SHP77 treated with DMSO at 0.1 percent for 48 hours (cell line): ENCODE results near the gene UCK1.
A peak's percentile ranks its signal among the peaks of the same experiment; 100 is the strongest.
"Not testable (repeated sequence)": the region's sequence is repeated elsewhere in the genome, so short reads cannot be mapped to it uniquely, and the experiment has no call there.

Experiments
- DNase-seq: peaks from one replicate; lab custom pipeline; 2025; lab: John Stamatoyannopoulos, UW

UCK1 gene

DNA sequence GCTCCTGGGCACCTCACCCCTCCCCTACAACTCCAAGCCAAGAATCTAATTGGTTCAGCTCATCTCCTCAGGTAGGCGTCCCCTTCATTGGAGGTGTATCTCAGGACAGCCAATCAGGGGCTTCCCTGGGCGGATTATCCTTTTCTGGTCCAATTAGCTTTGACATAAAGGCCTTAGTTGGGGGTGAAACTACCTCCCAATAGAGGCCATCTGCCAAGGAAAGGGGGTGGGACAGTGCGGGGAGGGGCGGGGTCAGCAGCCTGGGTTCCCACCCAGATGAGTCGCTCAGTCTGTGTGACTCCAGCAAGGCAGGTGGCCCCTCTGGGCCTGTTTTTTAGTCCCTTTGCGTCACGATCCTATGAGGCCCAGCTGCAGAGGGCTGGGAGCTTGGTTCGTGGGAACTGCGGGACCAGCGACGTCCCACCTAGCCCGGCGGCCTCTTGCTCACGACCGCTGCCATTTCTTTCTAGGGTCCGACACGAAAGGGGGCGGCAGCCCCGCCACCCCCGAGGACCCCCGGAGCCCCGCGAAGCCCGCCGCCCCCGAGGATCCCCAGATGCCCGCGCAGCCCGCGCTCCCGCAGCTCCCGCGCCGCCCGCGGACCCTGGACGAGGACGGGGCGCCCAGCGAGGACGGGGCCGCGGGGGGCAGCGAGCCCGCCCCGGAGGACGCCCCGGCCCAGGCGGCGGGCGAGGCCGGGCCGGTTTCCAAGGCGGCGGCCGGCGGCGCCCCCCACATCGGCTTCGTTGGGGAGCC, 23.2 kb upstream of the UCK1 start:
- no peak for DNase-seq

- DNase-seq, result no peak
Measured at GRCh38 chr9:131552030-131552429, 21.0 kb upstream of the UCK1 start.

- DNase-seq, result not testable (repeated sequence)
Measured at GRCh38 chr9:131550465-131550864, 19.4 kb upstream of the UCK1 start.

DNA sequence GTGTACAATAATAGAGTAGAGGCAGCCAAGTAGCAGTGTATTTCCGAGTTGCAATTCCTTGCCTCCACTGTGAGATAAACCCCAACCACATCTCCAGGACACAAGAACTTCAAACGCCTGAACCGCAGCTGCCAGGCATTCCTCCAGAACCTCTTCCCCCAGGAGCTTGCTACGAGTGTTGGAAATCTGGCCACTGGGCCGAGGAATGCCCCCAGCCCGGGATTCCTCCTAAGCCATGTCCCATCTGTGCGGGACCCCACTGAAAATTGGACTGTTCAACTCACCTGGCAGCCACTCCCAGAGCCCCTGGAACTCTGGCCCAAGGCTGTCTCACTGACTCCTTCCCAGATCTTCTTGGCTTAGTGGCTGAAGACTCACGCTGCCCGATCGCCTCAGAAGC, 18.1 kb upstream of the UCK1 start:
- DNase-seq, result not testable (repeated sequence)

- DNase-seq, result peak; percentile 16
Measured at GRCh38 chr9:131546336-131547084, 15.4 kb upstream of the UCK1 start.

DNA sequence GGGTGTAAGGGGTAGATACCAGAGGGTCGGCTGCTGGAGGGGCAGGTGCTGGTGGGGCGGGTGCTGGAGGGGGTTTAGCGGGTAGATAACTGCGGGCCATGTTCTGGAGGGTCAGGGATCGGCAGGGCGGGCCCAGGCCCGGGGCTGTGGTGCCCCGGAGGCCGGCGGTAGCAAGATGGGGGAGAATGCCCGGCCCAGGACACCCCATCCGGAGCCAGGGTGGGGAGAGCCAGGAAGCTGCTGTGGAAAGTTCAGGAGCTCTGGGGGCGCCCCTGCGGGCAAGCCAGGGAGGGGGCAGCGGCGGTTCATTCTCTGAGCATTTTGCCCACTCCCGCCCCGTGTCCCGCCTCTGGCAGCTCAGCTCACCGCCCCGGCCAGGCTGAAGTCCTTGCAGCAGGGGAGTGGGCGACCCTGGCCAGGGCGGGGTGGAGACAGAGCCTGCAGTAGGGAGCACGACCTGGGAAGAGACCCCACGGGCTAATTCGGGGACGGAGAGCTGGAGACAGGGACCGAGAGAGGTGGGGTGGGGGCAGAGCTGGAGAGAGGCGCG, 14.8 kb upstream of the UCK1 start:
- DNase-seq, result no peak

DNA sequence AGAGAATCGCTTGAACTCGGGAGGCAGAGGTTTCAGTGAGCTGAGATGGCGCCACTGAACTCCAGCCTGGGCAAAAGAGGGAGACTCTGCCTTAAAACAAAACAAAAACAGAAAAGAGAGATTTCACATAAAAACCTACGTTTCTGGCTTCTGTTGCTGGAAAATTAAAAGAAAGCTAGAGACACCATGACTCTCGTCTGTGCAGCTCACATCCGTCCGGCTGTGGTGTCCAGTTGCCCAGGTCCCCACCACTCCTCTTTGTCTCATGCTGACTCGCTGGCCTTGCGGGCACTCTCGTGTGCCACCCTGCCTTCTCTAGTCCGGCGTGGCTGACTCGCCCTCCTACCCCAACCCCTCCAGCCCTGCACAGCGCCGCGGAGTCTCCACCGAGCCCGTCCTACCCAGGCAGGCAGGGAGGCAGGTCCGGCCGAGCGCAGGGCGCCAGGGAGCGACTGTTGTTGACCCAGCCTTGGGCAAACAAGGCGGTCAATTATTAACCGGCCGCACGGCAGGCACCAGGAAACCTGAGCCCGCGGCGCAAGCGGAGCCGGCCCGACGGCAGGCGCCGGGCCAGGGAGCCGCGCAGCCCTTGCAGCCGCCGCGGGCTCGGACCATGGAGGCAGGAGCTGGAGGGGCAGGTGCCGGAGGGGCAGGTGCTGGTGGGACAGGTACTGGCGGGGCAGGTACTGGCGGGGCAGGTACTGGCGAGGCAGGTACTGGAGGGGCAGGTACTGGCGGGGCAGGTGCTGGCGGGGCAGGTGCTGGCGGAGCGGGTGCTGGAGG, 14.1 kb upstream of the UCK1 start, which contains the start of gene PRRT1B:
TSS of gene PRRT1B (plus strand) at position 521 of the 783 bp plus-strand sequence. CDS start at position 614, 93 bp downstream.
- peak; percentile 29 for DNase-seq

GRCh38 chr9:131543141-131543540, 12.1 kb upstream of the UCK1 start:
- no peak for DNase-seq

DNA sequence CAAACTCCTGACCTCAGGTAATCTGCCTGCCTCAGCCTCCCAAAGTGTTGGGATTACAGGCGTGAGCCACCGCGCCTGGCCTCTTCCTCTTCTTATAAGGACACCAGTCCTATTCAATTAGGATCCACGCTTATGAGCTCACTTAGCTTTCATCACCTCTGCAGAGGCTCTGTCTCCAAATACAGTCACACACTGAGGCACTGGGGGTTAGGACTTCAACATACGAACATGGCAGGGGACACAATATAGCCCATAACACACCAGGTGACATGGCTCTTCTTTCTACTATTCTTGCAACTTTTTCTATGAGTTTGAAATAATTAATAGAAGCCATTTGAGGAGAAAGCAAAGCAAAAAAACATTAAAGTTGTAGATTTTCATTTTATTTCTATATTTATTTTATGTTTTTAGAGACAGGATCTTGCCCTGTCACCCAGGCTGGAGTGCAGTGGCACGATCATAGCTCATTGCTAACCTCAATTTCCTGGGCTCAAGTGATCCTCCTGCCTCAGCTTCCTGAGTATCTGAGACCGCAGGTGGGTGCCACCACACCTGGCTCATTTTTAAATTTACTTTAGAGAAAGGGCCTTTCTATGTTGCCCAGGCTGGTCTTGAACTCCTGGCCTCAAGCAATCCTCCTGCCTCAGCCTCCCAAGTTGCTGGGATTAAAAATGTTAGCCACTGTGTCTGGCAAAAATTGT, 8.3 kb upstream of the UCK1 start:
- no peak for DNase-seq

- DNase-seq, result no peak
Measured at GRCh38 chr9:131537946-131538345, 6.9 kb upstream of the UCK1 start.

DNA sequence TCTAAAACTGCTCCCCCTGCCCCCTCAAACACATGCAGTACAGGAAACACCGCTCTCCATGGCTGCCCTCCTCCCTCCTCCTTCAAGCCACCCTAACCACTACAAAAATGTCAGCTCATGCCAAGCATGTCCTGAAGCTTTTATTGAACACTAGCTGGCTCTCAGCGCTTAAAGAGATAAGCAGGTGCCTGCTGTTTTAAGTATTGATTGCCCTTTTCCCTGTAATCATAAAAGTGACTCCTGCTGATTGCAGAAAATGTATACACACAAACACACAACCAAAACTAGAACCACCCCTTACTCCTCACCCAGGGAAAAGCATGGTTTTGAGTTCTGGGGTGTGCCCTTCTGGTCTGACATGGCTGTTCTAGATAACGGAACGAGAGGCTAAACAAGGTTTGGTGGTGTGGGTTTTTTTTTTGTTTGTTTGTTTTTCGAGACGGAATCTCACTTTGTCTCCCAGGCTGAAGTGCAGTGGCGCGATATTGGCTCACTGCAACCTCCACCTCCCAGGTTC, 3.7 kb upstream of the UCK1 start:
- DNase-seq, result no peak

DNA sequence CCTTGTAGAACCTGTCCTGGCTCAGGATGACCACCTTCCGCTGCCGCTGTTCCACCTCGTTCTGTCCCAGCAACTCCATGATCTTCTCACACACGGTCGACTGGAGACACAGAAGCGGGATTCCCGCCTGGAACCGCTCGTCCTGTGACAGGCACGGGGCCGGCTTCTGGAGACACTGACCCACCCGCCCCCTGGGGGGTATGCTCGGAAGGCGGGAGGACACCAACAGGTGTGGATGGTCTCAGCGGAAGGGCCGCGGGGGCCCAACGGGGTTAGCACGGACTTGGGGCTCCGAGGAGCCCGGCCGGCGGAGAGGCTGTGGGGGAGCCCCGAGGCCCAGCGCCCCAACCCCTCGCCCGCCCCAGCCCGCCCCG, 530 bp downstream of the UCK1 start:
- no peak for DNase-seq

DNA sequence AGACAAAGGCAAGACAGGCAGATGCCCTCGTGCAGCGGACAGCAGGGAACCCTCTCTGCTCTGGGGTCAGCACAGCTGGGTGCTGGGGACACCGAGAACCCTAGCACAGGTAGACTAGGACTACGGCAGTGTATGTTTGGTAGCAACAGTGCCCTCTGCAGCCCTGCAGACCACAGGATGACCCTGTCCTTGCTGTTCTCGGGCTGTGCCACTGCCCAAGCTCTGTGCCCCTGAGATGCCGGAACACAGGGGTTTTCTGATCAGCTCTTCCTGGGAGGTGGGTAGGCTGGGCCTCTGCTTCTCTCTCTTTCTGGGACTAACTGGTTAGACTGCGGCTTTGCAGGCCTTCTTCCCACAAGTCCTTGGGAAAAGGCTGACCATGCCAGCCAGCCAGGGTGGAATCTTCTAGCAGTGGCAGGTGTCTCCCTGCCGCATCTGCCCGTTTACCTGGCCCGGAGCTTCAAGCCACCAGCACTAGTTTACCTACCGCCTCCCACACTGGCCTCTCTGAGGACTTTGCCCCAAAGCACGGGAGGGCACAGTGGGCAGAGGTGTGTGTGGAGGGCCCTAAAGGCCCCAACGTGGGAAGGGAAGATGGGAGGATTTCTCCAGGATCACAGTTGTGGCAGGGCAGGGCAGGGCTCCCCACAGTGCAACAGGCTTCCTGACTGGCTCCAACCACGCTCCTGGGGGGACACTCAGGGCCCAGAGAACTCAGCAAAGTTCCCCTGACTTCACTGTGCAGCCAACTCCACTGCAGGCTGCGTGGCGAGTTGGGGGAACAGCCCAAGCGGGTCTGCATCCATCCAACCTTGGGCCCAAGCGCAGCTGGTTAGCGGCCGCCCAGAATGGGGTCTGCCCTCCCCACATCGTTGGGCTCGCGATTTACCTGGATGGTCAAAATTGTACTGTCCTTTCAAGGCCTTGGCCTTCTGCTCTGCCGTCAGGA, 1.2 kb downstream of the UCK1 start:
- no peak for DNase-seq

- no peak for DNase-seq
Measured at GRCh38 chr9:131528886-131529505, 2.1 kb downstream of the UCK1 start.

GRCh38 chr9:131528186-131528585, 2.9 kb downstream of the UCK1 start:
- DNase-seq, result no peak

DNA sequence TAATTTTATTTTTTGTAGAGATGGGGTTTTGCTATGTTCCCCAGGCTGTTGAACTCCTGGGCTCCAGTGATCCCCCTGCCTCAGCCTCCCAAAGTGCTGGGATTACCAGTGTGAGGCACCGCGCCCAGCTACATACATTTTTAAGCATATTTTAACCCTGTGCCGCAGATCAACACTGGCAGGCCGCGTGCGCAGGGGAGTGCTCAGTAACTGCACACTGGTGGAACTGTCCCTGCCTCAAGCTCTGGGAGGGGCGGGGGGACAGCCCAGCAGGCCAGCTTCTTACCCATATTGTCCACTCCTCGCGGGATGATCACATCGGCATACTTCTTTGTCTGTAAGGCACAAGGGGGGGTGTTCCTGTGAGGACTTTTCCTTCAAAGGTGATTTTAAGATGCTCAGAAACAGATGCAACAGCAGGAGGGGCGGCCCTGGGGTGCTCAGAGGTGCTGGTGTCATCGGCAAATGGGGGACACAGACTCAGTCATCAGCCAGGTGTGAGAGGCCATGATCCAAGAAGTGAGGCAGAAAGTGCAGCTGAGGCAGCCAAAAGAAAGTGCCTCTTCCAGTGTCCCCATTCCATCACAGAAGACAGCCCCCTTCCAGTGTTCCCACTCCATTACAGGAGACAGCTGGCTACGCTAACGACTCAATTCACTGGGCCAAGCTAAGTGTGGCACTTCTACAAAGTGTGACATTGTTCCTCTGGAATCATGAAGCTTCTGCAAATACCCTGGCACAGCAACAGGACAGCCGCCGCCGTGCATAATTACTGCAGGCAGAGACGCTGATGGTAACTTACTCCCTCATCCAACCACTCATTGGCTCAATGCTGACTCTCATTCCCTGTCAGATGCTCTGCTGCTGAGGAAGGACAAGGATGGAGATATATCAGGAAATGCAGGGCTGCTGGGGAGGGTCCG, 5.2 kb downstream of the UCK1 start:
- no peak for DNase-seq

- no peak for DNase-seq
Measured at GRCh38 chr9:131524665-131525315, 6.3 kb downstream of the UCK1 start.
